Testis (tissue), 3 donors: ENCODE measurements around the gene NAV3. TPM values are rescaled to one million over a fixed set of nuclear protein-coding genes. Genes with fewer than 3 reads are reported as not detected.

Experiments used
- DNase-seq: peaks from one replicate; pipeline ENCODE4 v3.0.0-alpha.2; 2019
- H3K27ac ChIP-seq, 2 donors: fragments of 200-600 bp; sonication (generic); one replicate each; pipeline ENCODE4 v1.5.1; 2019
- H3K27me3 ChIP-seq: fragments of 200-600 bp; sonication (generic); one replicate; pipeline ENCODE4 v1.5.1; 2019
- H3K36me3 ChIP-seq: fragments of 200-600 bp; sonication (generic); one replicate; pipeline ENCODE4 v1.5.1; 2017; ENCODE audit warnings: low read depth; ENCODE audit errors: missing control alignments
- H3K4me1 ChIP-seq: fragments of 200-600 bp; sonication (generic); one replicate; pipeline ENCODE4 v1.5.1; 2019
- H3K4me3 ChIP-seq, 2 donors: fragments of 200-600 bp; sonication (generic); one replicate each; pipeline ENCODE4 v1.5.1; 2017 to 2019
- H3K9me3 ChIP-seq: fragments of 200-600 bp; sonication (generic); one replicate; pipeline ENCODE4 v1.5.1; 2017
- POLR2A ChIP-seq: fragments of 450-650 bp; IDR thresholded peaks from one replicate; pipeline ENCODE4 v1.6.1; 2017; ENCODE audit warnings: antibody characterized with exemption, mild to moderate bottlenecking, moderate library complexity
- WGBS, 2 donors: methylation state at CpG; one replicate each; pipeline ENCODE4 v1.1.5; 2018; 5-methylcytosine and 5-hydroxymethylcytosine counted together
- intact Hi-C: fragments of 100-400 bp; cut with DNase I; formaldehyde crosslinking; loops from one replicate; pipeline ENCODE4 v1.15.1; 2023; ENCODE audit warnings: low total_unique reads
- polyA plus RNA-seq: library from polyadenylated mRNA; stranded (reverse); fragments of 350-450 nt; fragmentation: Illumina TruSeq; extraction: RNeasy Lipid Tissue Mini Kit (QIAGEN cat#74804); gene quantifications from one replicate; pipeline ENCODE4 v1.2.3, GENCODE V29; 2014; ENCODE audit warnings: low read depth, low replicate concordance; ENCODE audit not compliant: insufficient read depth
- total RNA-seq, 2 donors: library from RNA; depleted of rRNA; stranded (reverse); fragments of >200 nt; gene quantifications; one replicate each; pipeline ENCODE4 v1.2.3, GENCODE V29; 2016
- TF ChIP-seq, protein P1 (sequence below), 3 experiments: fragments of 450-650 bp in 2 of 3; fragments of 200-600 bp in 1 of 3; sonication (generic) in 1 of 3; IDR thresholded peaks; one replicate each; pipeline ENCODE4 v1.5.1; 2016 to 2019; ENCODE audit warnings: antibody characterized with exemption in 3 of 3, mild to moderate bottlenecking in 2 of 3, moderate library complexity in 1 of 3

Gene NAV3
- total and polyA plus RNA-seq, 3 donors from 2014 or later, result 6.4 to 21.9 (median 20.0) TPM

DNA sequence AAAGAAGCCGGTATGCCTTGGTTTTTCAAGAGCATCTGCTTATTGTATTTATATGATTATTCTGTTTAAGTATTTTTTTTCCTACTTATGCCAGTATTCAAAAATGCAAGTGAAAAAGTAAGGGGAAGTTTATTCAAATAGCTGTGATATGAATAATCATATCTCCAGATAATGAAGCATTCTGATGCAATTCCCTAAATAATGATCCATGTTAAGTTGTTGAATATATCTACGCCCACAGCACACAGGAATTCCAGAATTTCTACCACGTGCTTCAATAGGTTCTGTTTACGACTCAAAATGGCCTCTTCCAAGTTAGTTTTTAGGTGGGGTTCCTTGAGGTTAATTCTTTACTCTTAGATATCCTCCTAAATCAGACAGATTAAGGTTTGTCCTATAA, 208.3 kb downstream of the NAV3 start:
- TF ChIP-seq, protein P1, sequence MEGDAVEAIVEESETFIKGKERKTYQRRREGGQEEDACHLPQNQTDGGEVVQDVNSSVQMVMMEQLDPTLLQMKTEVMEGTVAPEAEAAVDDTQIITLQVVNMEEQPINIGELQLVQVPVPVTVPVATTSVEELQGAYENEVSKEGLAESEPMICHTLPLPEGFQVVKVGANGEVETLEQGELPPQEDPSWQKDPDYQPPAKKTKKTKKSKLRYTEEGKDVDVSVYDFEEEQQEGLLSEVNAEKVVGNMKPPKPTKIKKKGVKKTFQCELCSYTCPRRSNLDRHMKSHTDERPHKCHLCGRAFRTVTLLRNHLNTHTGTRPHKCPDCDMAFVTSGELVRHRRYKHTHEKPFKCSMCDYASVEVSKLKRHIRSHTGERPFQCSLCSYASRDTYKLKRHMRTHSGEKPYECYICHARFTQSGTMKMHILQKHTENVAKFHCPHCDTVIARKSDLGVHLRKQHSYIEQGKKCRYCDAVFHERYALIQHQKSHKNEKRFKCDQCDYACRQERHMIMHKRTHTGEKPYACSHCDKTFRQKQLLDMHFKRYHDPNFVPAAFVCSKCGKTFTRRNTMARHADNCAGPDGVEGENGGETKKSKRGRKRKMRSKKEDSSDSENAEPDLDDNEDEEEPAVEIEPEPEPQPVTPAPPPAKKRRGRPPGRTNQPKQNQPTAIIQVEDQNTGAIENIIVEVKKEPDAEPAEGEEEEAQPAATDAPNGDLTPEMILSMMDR (IDR thresholded peaks at IDR 0.05), result no peak
- TF ChIP-seq POLR2A, result no peak
- H3K4me1 ChIP-seq, result no peaks in the 10 kb centered on the region
- H3K4me3 ChIP-seq, result no peak overlapping the region
- H3K27ac ChIP-seq, result no peak overlapping the region
- 87 to 88% methylated on average over 4 of the region's 4 CpGs for WGBS, 2 donors
- intact Hi-C loops, result no loop called here
- no peaks in the 10 kb centered on the region for H3K27me3 ChIP-seq
- no peaks in the 10 kb centered on the region for H3K36me3 ChIP-seq
- no peak for DNase-seq
- no peaks in the 10 kb centered on the region for H3K9me3 ChIP-seq

DNA sequence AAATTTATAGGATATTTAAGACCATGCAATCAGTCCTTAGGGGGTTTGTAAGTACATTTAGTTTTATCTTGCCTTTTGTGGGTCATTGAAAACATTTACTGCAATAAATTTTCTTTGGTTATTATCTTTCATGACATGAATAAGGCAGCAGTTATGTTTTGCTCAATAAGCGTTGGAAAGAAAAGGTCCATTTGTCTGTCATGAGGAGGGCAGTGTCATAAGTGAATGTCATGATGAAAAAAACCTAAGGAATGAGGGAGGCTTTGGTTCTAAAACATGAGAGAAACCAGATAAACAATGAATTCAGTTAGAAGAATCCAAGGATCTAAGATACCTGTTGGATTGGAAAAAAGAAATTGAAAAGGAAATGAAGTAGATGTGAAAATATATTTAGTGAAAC, 209.4 kb downstream of the NAV3 start:
- Histone ChIP-seq H3K27me3 (no peaks in the 10 kb centered on the region), H3K9me3 (no peaks in the 10 kb centered on the region), H3K27ac (no peak overlapping the region), H3K4me3 (no peak overlapping the region), H3K36me3 (no peaks in the 10 kb centered on the region), H3K4me1 (no peaks in the 10 kb centered on the region)
- WGBS, 2 donors, result 69 to 79% methylated on average over 1 of the region's 1 CpG
- intact Hi-C loops, result no loop called here
- TF ChIP-seq, protein P1 (IDR thresholded peaks at IDR 0.05), result no peak
- no peak for TF ChIP-seq POLR2A
- DNase-seq, result no peak

DNA sequence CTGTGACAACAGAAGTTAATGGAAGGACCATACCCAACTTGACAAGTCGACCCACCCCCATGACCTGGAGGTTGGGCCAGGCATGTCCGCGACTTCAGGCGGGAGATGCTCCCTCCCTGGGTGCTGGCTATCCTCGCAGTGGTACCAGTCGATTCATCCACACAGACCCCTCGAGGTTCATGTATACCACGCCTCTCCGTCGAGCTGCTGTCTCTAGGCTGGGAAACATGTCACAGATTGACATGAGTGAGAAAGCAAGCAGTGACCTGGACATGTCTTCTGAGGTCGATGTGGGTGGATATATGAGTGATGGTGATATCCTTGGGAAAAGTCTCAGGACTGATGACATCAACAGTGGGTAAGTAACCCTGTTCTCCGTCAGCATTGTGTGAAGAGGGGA, 220.1 kb downstream of the NAV3 start:
- TF ChIP-seq, protein P1 (IDR thresholded peaks at IDR 0.05), result no peak
- TF ChIP-seq POLR2A, result no peak
- Histone ChIP-seq H3K4me3 (no peak overlapping the region), H3K4me1 (no peaks in the 10 kb centered on the region), H3K36me3 (no peaks in the 10 kb centered on the region), H3K9me3 (no peaks in the 10 kb centered on the region), H3K27ac (no peak overlapping the region), H3K27me3 (no peaks in the 10 kb centered on the region)
- intact Hi-C loops, result no loop called here
- 93 to 95% methylated on average over 12 of the region's 12 CpGs for WGBS, 2 donors
- DNase-seq, result no peak

DNA sequence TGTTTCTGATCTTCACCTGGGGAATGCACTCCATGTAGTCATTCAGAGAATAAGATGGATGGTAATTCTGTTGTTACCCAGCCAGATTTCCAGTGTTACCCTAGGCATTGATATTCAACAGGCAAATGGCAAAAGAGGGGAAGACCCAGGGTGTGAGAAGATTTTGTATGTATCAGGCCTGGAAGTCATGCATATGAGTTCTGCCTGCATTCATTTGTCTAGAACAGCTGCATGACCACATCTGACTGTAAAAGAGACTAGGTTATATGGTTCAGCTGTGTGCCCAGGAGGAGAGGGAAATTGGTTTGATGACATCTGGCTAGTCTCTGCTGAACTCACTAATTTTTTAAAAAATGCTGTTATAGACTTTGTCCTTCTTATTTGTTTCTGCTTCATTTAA, 224.9 kb downstream of the NAV3 start:
- H3K4me3 ChIP-seq, result no peak overlapping the region
- H3K9me3 ChIP-seq, result no peaks in the 10 kb centered on the region
- H3K36me3 ChIP-seq, result no peaks in the 10 kb centered on the region
- TF ChIP-seq POLR2A, result no peak
- TF ChIP-seq, protein P1 (IDR thresholded peaks at IDR 0.05), result no peak
- no peaks in the 10 kb centered on the region for H3K27me3 ChIP-seq
- DNase-seq, result no peak
- no peak overlapping the region for H3K27ac ChIP-seq
- intact Hi-C loops, result no loop called here
- H3K4me1 ChIP-seq, result no peaks in the 10 kb centered on the region

DNA sequence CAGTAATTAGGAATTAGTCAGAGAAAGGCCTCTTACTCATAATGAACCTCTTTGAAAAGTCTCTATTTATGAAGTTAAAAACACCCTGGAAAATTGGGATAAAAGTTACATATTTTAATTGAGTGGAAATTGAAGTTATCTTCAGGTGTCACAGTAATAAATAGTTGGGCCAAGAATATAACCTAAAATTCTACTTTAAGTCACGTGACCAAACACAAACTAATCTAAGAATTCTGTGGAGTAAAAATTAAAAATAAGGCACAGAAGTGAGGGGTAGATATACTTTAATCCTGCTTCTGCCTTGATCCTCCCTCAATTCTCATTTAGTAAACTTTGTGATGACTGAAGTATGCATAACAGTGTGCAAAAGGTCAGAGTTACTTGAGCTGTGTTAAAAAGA, 226.4 kb downstream of the NAV3 start:
- 83 to 90% methylated on average over 1 of the region's 1 CpG for WGBS, 2 donors
- no peak overlapping the region for H3K4me3 ChIP-seq
- DNase-seq, result no peak
- H3K27ac ChIP-seq, result no peak overlapping the region
- no peaks in the 10 kb centered on the region for H3K27me3 ChIP-seq
- no peaks in the 10 kb centered on the region for H3K9me3 ChIP-seq
- H3K36me3 ChIP-seq, result no peaks in the 10 kb centered on the region
- H3K4me1 ChIP-seq, result no peaks in the 10 kb centered on the region
- intact Hi-C loops, result no loop called here
- no peak for TF ChIP-seq POLR2A
- TF ChIP-seq, protein P1 (IDR thresholded peaks at IDR 0.05), result no peak
